H9 (cell line): ENCODE results near the gene PTPN12. TPM values are rescaled to one million over a fixed set of nuclear protein-coding genes. Genes with fewer than 3 reads are reported as not detected.

Source experiments
- DNase-seq: peaks from one replicate; pipeline ENCODE4 v3.0.0-alpha.2; 2017
- H2AFZ ChIP-seq: one replicate; pipeline ENCODE4 v1.6.1; 2013; ENCODE audit warnings: mild to moderate bottlenecking, low read length, control low read depth, moderate library complexity
- H2AK5ac ChIP-seq: 2 replicates; pipeline ENCODE4 v1.6.1; 2013; ENCODE audit warnings: low read length, control low read depth, mixed read lengths; ENCODE audit not compliant: insufficient read length
- H2BK120ac ChIP-seq: one replicate; pipeline ENCODE4 v1.6.1; 2013; ENCODE audit warnings: low read depth, mild to moderate bottlenecking, low read length, control low read depth, inconsistent platforms; ENCODE audit not compliant: poor library complexity, severe bottlenecking
- H2BK12ac ChIP-seq: 2 replicates; pipeline ENCODE4 v1.6.1; 2013; ENCODE audit warnings: low read length, control low read depth, mixed read lengths, low read depth; ENCODE audit not compliant: insufficient read length
- H2BK15ac ChIP-seq: 2 replicates; pipeline ENCODE4 v1.6.1; 2013; ENCODE audit warnings: low read depth, low read length, control low read depth
- H2BK20ac ChIP-seq: one replicate; pipeline ENCODE4 v1.6.1; 2013; ENCODE audit warnings: low read depth, mild to moderate bottlenecking, low read length, control low read depth, inconsistent platforms; ENCODE audit not compliant: poor library complexity, severe bottlenecking
- H2BK5ac ChIP-seq: 2 replicates; pipeline ENCODE4 v1.6.1; 2013; ENCODE audit warnings: low read length, control low read depth, mixed read lengths; ENCODE audit not compliant: insufficient read length
- H3K14ac ChIP-seq: 2 replicates; pipeline ENCODE4 v1.6.1; 2013; ENCODE audit warnings: low read length, control low read depth; ENCODE audit not compliant: insufficient read depth
- H3K18ac ChIP-seq: 2 replicates; pipeline ENCODE4 v1.6.1; 2013; ENCODE audit warnings: low read depth, mild to moderate bottlenecking, mixed read lengths, low read length, control low read depth; ENCODE audit not compliant: insufficient read length
- H3K23ac ChIP-seq: 2 replicates; pipeline ENCODE4 v1.6.1; 2013; ENCODE audit warnings: low read length, control low read depth, mixed read lengths, low read depth; ENCODE audit not compliant: insufficient read length
- H3K23me2 ChIP-seq: 2 replicates; pipeline ENCODE4 v1.6.1; 2013; ENCODE audit warnings: low read depth, mild to moderate bottlenecking, mixed read lengths, low read length, control low read depth; ENCODE audit not compliant: insufficient read length, poor library complexity, severe bottlenecking
- H3K27ac ChIP-seq: 2 replicates; pipeline ENCODE4 v1.5.1; 2013; ENCODE audit warnings: low read length, control low read depth, mixed read lengths, low read depth; ENCODE audit not compliant: insufficient read length
- H3K27me3 ChIP-seq: 2 replicates; pipeline ENCODE4 v1.6.1; 2013; ENCODE audit warnings: low read length, control low read depth, inconsistent platforms; ENCODE audit not compliant: insufficient read depth
- H3K4ac ChIP-seq: 2 replicates; pipeline ENCODE4 v1.6.1; 2013; ENCODE audit warnings: low read depth, mild to moderate bottlenecking, control low read depth, inconsistent platforms, low read length, moderate library complexity
- H3K4me1 ChIP-seq: 2 replicates; pipeline ENCODE4 v1.6.1; 2013; ENCODE audit warnings: low read length, control low read depth, inconsistent platforms; ENCODE audit not compliant: insufficient read depth
- H3K4me2 ChIP-seq: 2 replicates; pipeline ENCODE4 v1.6.1; 2013; ENCODE audit warnings: low read length, control low read depth, mixed read lengths; ENCODE audit not compliant: insufficient read length, insufficient read depth
- H3K56ac ChIP-seq: 2 replicates; pipeline ENCODE4 v1.6.1; 2013; ENCODE audit warnings: low read depth, mild to moderate bottlenecking, mixed read lengths, low read length, control low read depth; ENCODE audit not compliant: insufficient read length
- H3K79me1 ChIP-seq: 2 replicates; pipeline ENCODE4 v1.6.1; 2013; ENCODE audit warnings: low read depth, mild to moderate bottlenecking, moderate library complexity, low read length, control low read depth, inconsistent platforms; ENCODE audit not compliant: insufficient read depth, poor library complexity, severe bottlenecking
- H3K79me2 ChIP-seq: 2 replicates; pipeline ENCODE4 v1.6.1; 2013; ENCODE audit warnings: low read length, control low read depth, inconsistent platforms; ENCODE audit not compliant: insufficient read depth
- H3K9ac ChIP-seq: 2 replicates; pipeline ENCODE4 v1.6.1; 2013; ENCODE audit warnings: low read length, control low read depth, mixed read lengths; ENCODE audit not compliant: insufficient read length; ENCODE audit errors: extremely low read depth
- H3K9me3 ChIP-seq: one replicate; pipeline ENCODE4 v1.6.1; 2013; ENCODE audit warnings: low read depth, low read length, inconsistent platforms; ENCODE audit not compliant: control insufficient read depth
- H3T11ph ChIP-seq: one replicate; pipeline ENCODE4 v1.6.1; 2013; ENCODE audit warnings: mild to moderate bottlenecking, low read length, control low read depth, inconsistent platforms
- H4K20me1 ChIP-seq: one replicate; pipeline ENCODE4 v1.6.1; 2013; ENCODE audit not compliant: control insufficient read depth, insufficient read length, insufficient read depth
- H4K5ac ChIP-seq: 2 replicates; pipeline ENCODE4 v1.6.1; 2013; ENCODE audit warnings: low read depth, mild to moderate bottlenecking, mixed read lengths, low read length, control low read depth; ENCODE audit not compliant: insufficient read length
- H4K8ac ChIP-seq: replicated peaks from 2 replicates; pipeline ENCODE4 v1.6.1; 2013; ENCODE audit warnings: low read length, control low read depth, mixed read lengths, low read depth; ENCODE audit not compliant: insufficient read length
- H4K91ac ChIP-seq: 2 replicates; pipeline ENCODE4 v1.6.1; 2013; ENCODE audit warnings: low read depth, mild to moderate bottlenecking, moderate library complexity, mixed read lengths, low read length, control low read depth; ENCODE audit not compliant: insufficient read length
- H3K27ac Mint-ChIP-seq, 3 experiments: 2 replicates in 2 of 3; 3 replicates in 1 of 3; pipeline ENCODE4 v1.8.0; 2020 to 2021; ENCODE audit warnings: mixed read lengths in 3 of 3, mild to moderate bottlenecking in 1 of 3, moderate library complexity in 1 of 3
- H3K27me3 Mint-ChIP-seq: 2 replicates; pipeline ENCODE4 v1.8.0; 2021; ENCODE audit warnings: low read depth, mild to moderate bottlenecking, moderate library complexity, mixed read lengths
- H3K36me3 Mint-ChIP-seq, 3 experiments: 2 replicates in 2 of 3; 3 replicates in 1 of 3; pipeline ENCODE4 v1.8.0; 2020 to 2021; ENCODE audit warnings: low read depth in 3 of 3, mixed read lengths in 3 of 3; ENCODE audit not compliant: insufficient read depth in 1 of 3
- H3K4me1 Mint-ChIP-seq, 2 experiments: 2 replicates each; pipeline ENCODE4 v1.8.0; 2020; ENCODE audit warnings: mixed read lengths in 2 of 2
- H3K4me3 Mint-ChIP-seq, 2 experiments: 2 replicates in 1 of 2; 3 replicates in 1 of 2; pipeline ENCODE4 v1.8.0; 2020 to 2021; ENCODE audit warnings: mild to moderate bottlenecking in 2 of 2, mixed read lengths in 2 of 2, moderate library complexity in 1 of 2
- H3K9me3 Mint-ChIP-seq, 2 experiments: 2 replicates in 1 of 2; 3 replicates in 1 of 2; pipeline ENCODE4 v1.8.0; 2020; ENCODE audit warnings: mild to moderate bottlenecking in 2 of 2, mixed read lengths in 2 of 2, moderate library complexity in 1 of 2
- CTCF ChIP-seq: fragments of 200-600 bp; sonication (generic); conservative IDR thresholded peaks from 3 replicates; pipeline ENCODE4 v1.8.0; 2021; ENCODE audit warnings: antibody characterized with exemption, mild to moderate bottlenecking
- WGBS: extraction: QIAGEN DNeasy Blood & Tissue Kit; methylation state at CpG from one replicate; pipeline ENCODE4 v1.1.7; 2013; ENCODE audit warnings: missing lambda C conversion rate, low lambda C conversion rate, mixed read lengths; ENCODE audit not compliant: insufficient read length; ENCODE audit errors: extremely low coverage; 5-methylcytosine and 5-hydroxymethylcytosine counted together
- total RNA-seq: library from RNA; stranded (reverse); gene quantifications from 2 replicates; pipeline ENCODE4 v1.2.1, GENCODE V29; 2021

PTPN12 gene
- total RNA-seq, 1 experiment from 2014 or later = 128 TPM

GRCh38 chr7:77548206-77548605, 11.1 kb downstream of the PTPN12 start:
- no peak overlapping the region for H2AFZ ChIP-seq
- peaks cover 37 to 51% of the 10 kb centered on the region in 2 experiments for H3K4me1 Mint-ChIP-seq
- no peak overlapping the region for H4K91ac ChIP-seq
- no peaks in the 10 kb centered on the region for H3K9me3 Mint-ChIP-seq
- no peak for TF ChIP-seq CTCF
- no CpG with 5 or more reads among the region's 3 CpGs for WGBS
- no peaks in the 10 kb centered on the region for H3K27me3 ChIP-seq
- no peak overlapping the region for H3K27ac ChIP-seq
- H3K23me2 ChIP-seq = no peaks in the 10 kb centered on the region
- no peak overlapping the region for H3K4me3 Mint-ChIP-seq
- no peak overlapping the region for H3T11ph ChIP-seq
- no peaks in the 10 kb centered on the region for H3K27me3 Mint-ChIP-seq
- no peak overlapping the region for H3K56ac ChIP-seq
- no peak overlapping the region for H4K8ac ChIP-seq
- H2BK20ac ChIP-seq = no peak overlapping the region
- no peak overlapping the region for H3K9ac ChIP-seq
- no peaks in the 10 kb centered on the region for H4K20me1 ChIP-seq
- no peak overlapping the region for H3K4me2 ChIP-seq
- H3K79me2 ChIP-seq = peaks cover 63% of the 10 kb centered on the region
- H3K18ac ChIP-seq = no peak overlapping the region
- H3K4ac ChIP-seq = no peak overlapping the region
- H2BK12ac ChIP-seq = no peak overlapping the region
- no peak overlapping the region for H3K27ac Mint-ChIP-seq
- H2BK15ac ChIP-seq = no peak overlapping the region
- no peaks in the 10 kb centered on the region for H3K9me3 ChIP-seq
- peaks cover 0 to 8% (median 5%) of the 10 kb centered on the region in 3 experiments; a peak in 4 of 7 replicates for H3K36me3 Mint-ChIP-seq
- no peak overlapping the region for H2BK120ac ChIP-seq
- no peak overlapping the region for H2BK5ac ChIP-seq
- H4K5ac ChIP-seq = no peak overlapping the region
- no peak for DNase-seq
- H3K14ac ChIP-seq = no peak overlapping the region
- no peak overlapping the region for H3K23ac ChIP-seq
- H2AK5ac ChIP-seq = no peak overlapping the region
- peaks cover 6% of the 10 kb centered on the region; the same call in 1 of the 2 replicates for H3K4me1 ChIP-seq
- H3K79me1 ChIP-seq = no peaks in the 10 kb centered on the region
